PFSK-1 (cell line): ENCODE data around the gene MINDY1.
A peak's percentile ranks its signal among the peaks of the same experiment; 100 is the strongest.

Experiments used
- FOXP2 ChIP-seq: optimal IDR thresholded peaks from 2 replicates; pipeline ENCODE3; 2011; ENCODE audit warnings: borderline replicate concordance, control low read depth, inconsistent platforms; ENCODE audit not compliant: insufficient read depth; ENCODE audit errors: extremely low read length, extremely low read depth
- POLR2AphosphoS5 ChIP-seq: IDR thresholded peaks from 2 replicates; pipeline ENCODE4 v1.6.1; 2012; ENCODE audit warnings: low read depth, mild to moderate bottlenecking, control low read depth, low read length, moderate library complexity
- REST ChIP-seq, 2 experiments: IDR thresholded peaks; 2 replicates each; pipeline versions ENCODE4 v1.6.1 to v1.8.0; 2011 to 2012; ENCODE audit warnings: low read depth in 2 of 2, low read length in 2 of 2, control low read depth in 1 of 2, inconsistent platforms in 1 of 2, mild to moderate bottlenecking in 1 of 2, moderate library complexity in 1 of 2; ENCODE audit not compliant: insufficient read depth in 1 of 2
- SIN3A ChIP-seq: IDR thresholded peaks from 2 replicates; pipeline ENCODE4 v1.6.1; 2012; ENCODE audit warnings: mild to moderate bottlenecking, low read length, moderate library complexity, borderline replicate concordance; ENCODE audit not compliant: insufficient read depth
- TAF1 ChIP-seq: IDR thresholded peaks from 2 replicates; pipeline ENCODE4 v1.6.1; 2012; ENCODE audit warnings: low read length, control low read depth, borderline replicate concordance; ENCODE audit not compliant: insufficient read depth

Gene MINDY1

GRCh38 chr1:151050051-151050688 lies 43.5 kb upstream of the MINDY1 start:
- TF ChIP-seq FOXP2 = no peak
- TF ChIP-seq POLR2AphosphoS5 = peak; percentile 60

GRCh38 chr1:151049458-151049857 lies 42.8 kb upstream of the MINDY1 start:
- TF ChIP-seq REST (IDR thresholded peaks at IDR 0.05; ENCODE audit: insufficient read depth in 1 of 2, low read depth in 2 of 2, low read length in 2 of 2) = no peak
- no peak; the same call in 1 of the 2 replicates for TF ChIP-seq POLR2AphosphoS5
- TF ChIP-seq FOXP2 = no peak
- TF ChIP-seq SIN3A = no peak
- TF ChIP-seq TAF1 = no peak

- TF ChIP-seq POLR2AphosphoS5 (no peak), SIN3A (no peak), TAF1 (no peak), REST (IDR thresholded peaks at IDR 0.05; ENCODE audit: insufficient read depth in 1 of 2, low read depth in 2 of 2, low read length in 2 of 2) (no peak)
Measured at GRCh38 chr1:151048645-151049032, 41.9 kb upstream of the MINDY1 start.

DNA sequence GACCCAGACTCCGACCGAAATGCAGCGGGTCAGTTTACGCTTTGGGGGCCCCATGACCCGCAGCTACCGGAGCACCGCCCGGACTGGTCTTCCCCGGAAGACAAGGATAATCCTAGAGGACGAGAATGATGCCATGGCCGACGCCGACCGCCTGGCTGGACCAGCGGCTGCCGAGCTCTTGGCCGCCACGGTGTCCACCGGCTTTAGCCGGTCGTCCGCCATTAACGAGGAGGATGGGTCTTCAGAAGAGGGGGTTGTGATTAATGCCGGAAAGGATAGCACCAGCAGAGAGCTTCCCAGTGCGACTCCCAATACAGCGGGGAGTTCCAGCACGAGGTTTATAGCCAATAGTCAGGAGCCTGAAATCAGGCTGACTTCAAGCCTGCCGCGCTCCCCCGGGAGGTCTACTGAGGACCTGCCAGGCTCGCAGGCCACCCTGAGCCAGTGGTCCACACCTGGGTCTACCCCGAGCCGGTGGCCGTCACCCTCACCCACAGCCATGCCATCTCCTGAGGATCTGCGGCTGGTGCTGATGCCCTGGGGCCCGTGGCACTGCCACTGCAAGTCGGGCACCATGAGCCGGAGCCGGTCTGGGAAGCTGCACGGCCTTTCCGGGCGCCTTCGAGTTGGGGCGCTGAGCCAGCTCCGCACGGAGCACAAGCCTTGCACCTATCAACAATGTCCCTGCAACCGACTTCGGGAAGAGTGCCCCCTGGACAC lies 41.4 kb upstream of the MINDY1 start:
- no peak for TF ChIP-seq REST (IDR thresholded peaks at IDR 0.05; ENCODE audit: insufficient read depth in 1 of 2, low read depth in 2 of 2, low read length in 2 of 2)
- TF ChIP-seq FOXP2 = peak; percentile 60
- TF ChIP-seq SIN3A = no peak
- TF ChIP-seq POLR2AphosphoS5 = peak; percentile 17; the same call in 1 of the 2 replicates
- 0 out of 2 replicates have a peak, but pooled peaks have one; percentile 1 for TF ChIP-seq TAF1

DNA sequence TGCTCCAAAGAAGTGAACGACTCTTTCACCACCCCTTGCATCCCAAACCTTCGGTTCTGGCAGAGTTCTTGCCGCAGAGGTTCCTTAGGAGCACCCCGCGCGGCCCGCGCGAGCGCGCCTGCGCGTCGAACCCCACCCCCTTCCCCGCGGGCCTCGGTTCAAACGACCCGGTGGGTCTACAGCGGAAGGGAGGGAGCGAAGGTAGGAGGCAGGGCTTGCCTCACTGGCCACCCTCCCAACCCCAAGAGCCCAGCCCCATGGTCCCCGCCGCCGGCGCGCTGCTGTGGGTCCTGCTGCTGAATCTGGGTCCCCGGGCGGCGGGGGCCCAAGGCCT lies 40.9 kb upstream of the MINDY1 start, which contains the start of gene C1orf56:
Gene C1orf56 (plus strand): TSS at position 161 of the 334 bp plus-strand sequence. CDS start 97 bp downstream, at position 258.
- peak; percentile 77 for TF ChIP-seq FOXP2
- peak; percentile 55; the same call in 1 of the 2 replicates for TF ChIP-seq POLR2AphosphoS5
- no peak for TF ChIP-seq REST (IDR thresholded peaks at IDR 0.05; ENCODE audit: insufficient read depth in 1 of 2, low read depth in 2 of 2, low read length in 2 of 2)
- no peak for TF ChIP-seq SIN3A
- peak; percentile 50; the same call in 1 of the 2 replicates for TF ChIP-seq TAF1
